Upper lobe of right lung (tissue), 1 donor: Measurements from ENCODE around the gene FOXA1. TPM values are rescaled to one million over a fixed set of nuclear protein-coding genes. Genes with fewer than 3 reads are reported as not detected.

Experiments
- ATAC-seq: fragments of 200-7000 bp; cut with Tn5 transposase; one replicate; pipeline ENCODE4 v1.9.1; 2020; ENCODE audit warnings: mild to moderate bottlenecking, moderate library complexity
- DNase-seq: peaks from one replicate; pipeline ENCODE4 v3.0.0-alpha.2; 2020
- H3K27ac ChIP-seq: fragments of 200-600 bp; one replicate; pipeline ENCODE4 v1.8.0; 2022
- H3K27me3 ChIP-seq: fragments of 200-600 bp; one replicate; pipeline ENCODE4 v1.8.0; 2022; ENCODE audit warnings: mild to moderate bottlenecking
- H3K36me3 ChIP-seq: fragments of 200-600 bp; one replicate; pipeline ENCODE4 v1.8.0; 2022
- H3K4me1 ChIP-seq: fragments of 200-600 bp; one replicate; pipeline ENCODE4 v1.8.0; 2022
- H3K4me3 ChIP-seq: fragments of 200-600 bp; one replicate; pipeline ENCODE4 v1.8.0; 2022; ENCODE audit warnings: mild to moderate bottlenecking
- H3K9me3 ChIP-seq: fragments of 200-600 bp; one replicate; pipeline ENCODE4 v1.8.0; 2022
- intact Hi-C: fragments of 100-400 bp; cut with DNase I; formaldehyde crosslinking; loops from one replicate; pipeline ENCODE4 v1.11.0; 2022
- total RNA-seq: library from RNA; stranded (reverse); fragmentation: NEBNext Ultra II Directional; extraction: Animal tissue kit (Norgen Biotek cat#: 25700); gene quantifications from one replicate; pipeline ENCODE4 v1.2.1, GENCODE V29; 2021
- TF ChIP-seq, protein P1 (sequence below): fragments of 200-600 bp; IDR thresholded peaks from one replicate; pipeline ENCODE4 v1.8.0; 2022; ENCODE audit warnings: antibody characterized with exemption
- donor health status: DM: no; HTN: yes; CAD: no; lungs with severe emphysema.

Gene FOXA1
- total RNA-seq, 1 donor from 2014 or later = 20.6 TPM

DNA sequence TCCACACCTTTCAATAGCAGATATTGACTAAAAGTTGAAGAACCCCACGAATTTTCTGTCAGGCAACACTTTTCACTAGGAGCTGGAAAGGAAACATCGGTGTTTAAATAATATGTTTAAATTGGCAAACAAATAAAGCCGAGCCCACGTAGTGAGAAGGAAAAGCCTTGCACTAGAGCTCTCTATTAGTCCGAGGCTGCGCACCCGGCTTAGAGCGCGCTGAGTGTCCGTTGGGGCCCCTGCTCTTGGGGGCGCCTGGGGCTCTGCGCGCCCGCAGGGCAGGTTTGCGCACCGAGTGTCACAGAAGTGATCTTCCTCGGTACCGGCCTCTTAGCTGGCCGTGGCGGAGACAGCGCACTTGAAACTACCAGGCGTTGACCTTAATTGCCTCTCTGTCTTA, 6.8 kb upstream of the FOXA1 start:
- Histone ChIP-seq H3K27ac (no peak overlapping the region), H3K4me3 (no peak overlapping the region), H3K9me3 (no peaks in the 10 kb centered on the region), H3K4me1 (peaks cover 6% of the 10 kb centered on the region), H3K27me3 (peaks cover 69% of the 10 kb centered on the region), H3K36me3 (no peaks in the 10 kb centered on the region)
- intact Hi-C loops = no loop called here
- TF ChIP-seq, protein P1, sequence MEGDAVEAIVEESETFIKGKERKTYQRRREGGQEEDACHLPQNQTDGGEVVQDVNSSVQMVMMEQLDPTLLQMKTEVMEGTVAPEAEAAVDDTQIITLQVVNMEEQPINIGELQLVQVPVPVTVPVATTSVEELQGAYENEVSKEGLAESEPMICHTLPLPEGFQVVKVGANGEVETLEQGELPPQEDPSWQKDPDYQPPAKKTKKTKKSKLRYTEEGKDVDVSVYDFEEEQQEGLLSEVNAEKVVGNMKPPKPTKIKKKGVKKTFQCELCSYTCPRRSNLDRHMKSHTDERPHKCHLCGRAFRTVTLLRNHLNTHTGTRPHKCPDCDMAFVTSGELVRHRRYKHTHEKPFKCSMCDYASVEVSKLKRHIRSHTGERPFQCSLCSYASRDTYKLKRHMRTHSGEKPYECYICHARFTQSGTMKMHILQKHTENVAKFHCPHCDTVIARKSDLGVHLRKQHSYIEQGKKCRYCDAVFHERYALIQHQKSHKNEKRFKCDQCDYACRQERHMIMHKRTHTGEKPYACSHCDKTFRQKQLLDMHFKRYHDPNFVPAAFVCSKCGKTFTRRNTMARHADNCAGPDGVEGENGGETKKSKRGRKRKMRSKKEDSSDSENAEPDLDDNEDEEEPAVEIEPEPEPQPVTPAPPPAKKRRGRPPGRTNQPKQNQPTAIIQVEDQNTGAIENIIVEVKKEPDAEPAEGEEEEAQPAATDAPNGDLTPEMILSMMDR = no peak
- DNase-seq = no peak
- no peak for ATAC-seq

DNA sequence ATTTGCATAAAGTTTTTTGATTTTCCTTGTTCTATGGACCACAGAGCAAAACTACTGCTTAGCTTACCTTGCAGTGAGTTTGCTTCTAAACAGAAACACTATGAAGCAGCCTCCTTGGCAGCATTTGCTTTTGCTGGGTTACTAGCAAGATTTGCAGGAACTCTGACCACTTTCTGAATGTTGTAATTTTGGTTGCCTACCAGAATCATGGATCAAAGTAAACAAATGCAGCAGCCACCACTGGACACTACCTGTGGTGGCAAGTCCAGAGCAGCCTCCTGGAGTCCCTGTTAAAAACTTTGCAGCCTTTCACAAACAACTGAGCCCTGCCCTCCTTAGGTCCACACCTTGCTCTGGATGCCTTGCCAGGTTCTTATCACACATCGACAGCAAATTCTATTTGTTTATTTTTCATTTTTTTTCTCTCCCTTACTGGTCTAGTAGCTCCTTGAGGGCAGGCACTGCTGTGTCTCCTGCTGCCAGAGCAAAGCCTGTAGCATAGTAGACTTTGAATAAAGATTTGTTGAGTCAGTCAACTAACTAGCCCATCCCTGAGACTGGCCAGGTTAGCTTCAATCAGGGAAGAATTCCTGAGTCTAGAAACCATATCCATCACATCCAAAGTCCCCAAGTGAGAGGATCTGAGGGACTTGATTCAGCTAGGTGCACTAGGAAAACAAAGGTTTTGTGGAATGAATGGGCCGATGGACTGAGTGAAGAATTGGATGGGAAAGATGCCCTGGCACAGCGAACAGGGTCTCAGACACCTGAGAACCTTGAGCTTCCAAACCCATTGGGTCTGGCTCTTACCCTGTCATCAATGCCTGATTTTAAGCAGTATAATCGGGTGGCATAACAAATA, 6.1 kb upstream of the FOXA1 start:
- intact Hi-C loops = no loop called here
- ATAC-seq = no peak
- DNase-seq = no peak
- peaks cover 6% of the 10 kb centered on the region for H3K4me1 ChIP-seq
- no peaks in the 10 kb centered on the region for H3K36me3 ChIP-seq
- TF ChIP-seq, protein P1 = no peak
- peaks cover 72% of the 10 kb centered on the region for H3K27me3 ChIP-seq
- H3K27ac ChIP-seq = no peak overlapping the region
- no peaks in the 10 kb centered on the region for H3K9me3 ChIP-seq
- no peak overlapping the region for H3K4me3 ChIP-seq

DNA sequence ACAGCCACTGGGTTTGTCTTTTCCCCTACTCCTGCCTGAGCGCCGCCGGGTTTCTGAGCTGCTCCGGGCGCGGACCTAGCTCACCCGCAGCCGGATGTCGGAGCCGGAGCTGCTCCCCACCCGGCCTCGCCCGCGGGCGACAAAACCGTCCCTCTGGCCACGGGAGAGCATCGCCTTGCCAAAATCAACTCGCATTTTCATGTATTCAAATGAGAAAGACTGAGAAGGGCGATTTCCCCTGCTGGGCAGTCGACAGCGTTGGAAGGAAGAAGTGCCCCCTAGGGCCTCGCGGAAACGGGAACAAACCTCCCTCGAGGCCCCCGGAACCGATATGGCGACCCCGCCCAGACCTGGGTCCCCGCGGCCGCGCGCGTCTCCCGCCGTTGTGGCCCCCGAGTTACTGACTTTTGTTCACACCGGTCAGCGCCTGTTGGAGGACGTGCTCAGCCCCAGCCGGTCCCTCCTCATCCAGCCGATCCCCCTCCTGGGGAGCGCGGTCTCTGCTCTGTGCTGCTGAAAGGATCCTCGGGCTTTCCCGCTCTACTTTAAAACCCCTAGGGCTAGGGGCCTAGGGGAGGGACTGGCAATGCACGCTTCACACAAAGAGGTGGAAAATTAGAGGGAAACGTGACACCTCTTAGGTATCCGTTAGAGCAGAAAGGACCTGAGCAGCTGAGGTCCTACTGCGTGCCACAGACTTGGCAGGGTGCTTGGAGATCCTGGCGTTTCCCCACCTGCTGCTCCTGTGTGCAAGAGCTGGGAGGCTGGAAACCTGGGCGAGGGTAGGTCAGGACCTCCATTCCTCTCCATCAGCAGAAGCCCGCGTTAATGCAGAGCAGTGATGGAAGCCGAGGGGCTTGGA, 4.7 kb upstream of the FOXA1 start:
- Histone ChIP-seq H3K27ac (peak overlapping the region; percentile 86), H3K9me3 (no peaks in the 10 kb centered on the region), H3K27me3 (peaks cover 82% of the 10 kb centered on the region), H3K4me3 (peak overlapping the region; percentile 46), H3K36me3 (no peaks in the 10 kb centered on the region), H3K4me1 (peaks cover 12% of the 10 kb centered on the region)
- TF ChIP-seq, protein P1 = no peak
- DNase-seq (peak; percentile 69), ATAC-seq (no peak)
- intact Hi-C loops = no loop called here

DNA sequence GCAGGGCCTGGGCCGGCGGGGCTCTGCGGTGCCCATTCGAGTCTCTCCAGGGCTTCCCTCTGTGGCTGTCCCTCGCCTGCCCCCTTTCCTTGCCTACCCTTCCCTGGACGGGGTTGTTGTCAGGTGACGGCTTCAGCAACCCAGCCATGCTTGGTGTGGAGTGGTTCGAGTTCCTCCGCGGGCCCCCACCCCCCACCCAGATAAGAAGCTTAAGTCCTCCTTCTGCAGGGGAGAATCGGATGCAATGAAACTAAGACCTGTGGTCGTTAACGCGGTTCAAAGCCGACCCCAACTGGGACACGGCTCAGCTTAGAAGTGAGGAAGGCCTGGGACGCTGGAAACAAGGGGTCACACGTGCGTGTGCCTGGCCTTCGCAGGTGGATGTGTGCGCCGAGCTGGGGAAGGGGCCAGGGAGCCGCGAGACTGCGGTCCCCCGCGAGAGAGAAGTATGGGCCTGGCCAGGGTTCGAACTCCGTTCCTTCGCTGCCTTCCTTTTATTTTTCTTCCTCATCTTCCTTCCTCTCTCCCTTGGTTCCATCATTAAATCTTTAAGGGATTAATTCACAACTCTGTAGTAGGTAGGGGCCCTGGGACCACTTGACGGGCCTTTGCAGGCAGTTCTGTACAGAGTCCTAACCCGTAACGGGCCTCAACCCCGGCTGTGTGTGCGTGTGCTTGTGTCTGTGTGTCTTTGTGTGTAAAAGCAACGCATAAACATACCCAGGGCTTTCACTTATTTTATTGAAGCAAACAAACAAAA, 3.9 kb upstream of the FOXA1 start:
- peak overlapping the region; percentile 46 for H3K4me3 ChIP-seq
- no peaks in the 10 kb centered on the region for H3K36me3 ChIP-seq
- peak overlapping the region; percentile 86 for H3K27ac ChIP-seq
- DNase-seq = no peak
- peaks cover 16% of the 10 kb centered on the region for H3K4me1 ChIP-seq
- ATAC-seq = no peak
- intact Hi-C loops = no loop called here
- no peaks in the 10 kb centered on the region for H3K9me3 ChIP-seq
- TF ChIP-seq, protein P1 = no peak
- peaks cover 88% of the 10 kb centered on the region for H3K27me3 ChIP-seq
